ENCODE data around the gene CYFIP1.

Gene CYFIP1

DNA sequence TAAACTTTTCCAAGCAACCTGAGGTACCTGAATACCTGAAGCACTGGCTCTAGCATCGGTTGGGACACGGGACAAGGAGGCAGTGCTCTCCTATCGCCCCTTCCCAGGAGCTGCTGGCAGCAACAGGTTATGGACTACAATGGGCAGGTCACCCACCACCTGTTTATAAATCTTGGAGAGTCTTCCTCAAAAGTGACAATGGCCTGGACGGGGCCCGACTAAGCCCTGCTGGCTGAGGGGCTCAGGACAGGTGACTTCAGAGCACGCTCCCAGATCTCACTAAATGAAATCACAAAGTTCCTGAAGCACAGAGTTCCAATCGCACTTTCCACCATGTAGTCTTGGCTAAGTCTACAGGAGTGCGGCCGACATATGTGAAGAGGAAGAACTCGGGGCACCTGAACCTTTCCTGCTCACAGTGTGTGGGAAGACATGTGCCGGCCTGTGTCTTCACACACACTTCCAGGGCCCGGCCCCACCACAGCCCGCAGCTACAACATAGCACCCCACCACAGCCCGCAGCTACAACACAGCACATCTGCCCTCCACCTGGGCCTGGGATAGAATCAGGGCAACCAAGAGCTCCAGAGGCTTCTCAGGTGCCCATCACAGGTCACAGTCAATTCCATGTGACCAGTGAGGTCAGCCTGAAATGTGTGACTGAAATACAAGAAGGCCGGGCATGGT is 12.9 kb downstream of the CYFIP1 start:
- DNase-seq: no peak

DNA sequence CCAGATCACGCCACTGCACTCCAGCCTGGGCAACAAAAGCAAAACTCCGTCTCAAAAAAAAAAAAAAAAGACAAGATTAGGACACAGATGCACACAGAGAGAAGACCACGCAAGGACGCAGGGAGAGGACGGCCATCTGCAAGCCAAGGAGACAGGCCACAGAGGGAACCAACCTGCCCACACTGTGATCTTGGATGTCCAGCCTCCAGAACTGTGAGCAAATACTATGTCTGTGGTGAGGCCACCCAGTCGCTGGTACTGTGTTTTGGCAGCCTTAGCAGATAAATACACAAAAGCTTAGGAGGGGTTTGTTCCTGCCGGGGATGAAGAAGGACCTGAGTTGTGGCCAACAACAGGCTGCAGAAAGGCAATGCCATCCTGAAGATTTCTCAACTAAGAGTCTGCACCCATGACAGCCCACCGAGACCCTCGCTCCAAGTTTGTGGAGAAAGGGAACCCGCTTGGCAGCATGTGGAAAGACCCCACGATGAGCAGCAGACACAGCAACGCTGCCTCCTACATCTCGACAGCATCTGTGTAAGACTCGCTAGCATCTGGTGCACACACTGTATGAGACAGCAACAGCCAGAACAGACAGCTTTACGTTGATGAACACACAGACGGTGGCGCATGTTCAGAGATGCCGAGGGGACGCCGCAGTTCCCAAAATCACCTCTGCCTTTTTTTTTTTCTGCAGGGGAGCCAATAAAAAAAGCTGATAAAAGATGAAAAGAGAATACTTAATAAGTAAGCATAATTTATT is 13.7 kb downstream of the CYFIP1 start:
- DNase-seq: no peak

DNA sequence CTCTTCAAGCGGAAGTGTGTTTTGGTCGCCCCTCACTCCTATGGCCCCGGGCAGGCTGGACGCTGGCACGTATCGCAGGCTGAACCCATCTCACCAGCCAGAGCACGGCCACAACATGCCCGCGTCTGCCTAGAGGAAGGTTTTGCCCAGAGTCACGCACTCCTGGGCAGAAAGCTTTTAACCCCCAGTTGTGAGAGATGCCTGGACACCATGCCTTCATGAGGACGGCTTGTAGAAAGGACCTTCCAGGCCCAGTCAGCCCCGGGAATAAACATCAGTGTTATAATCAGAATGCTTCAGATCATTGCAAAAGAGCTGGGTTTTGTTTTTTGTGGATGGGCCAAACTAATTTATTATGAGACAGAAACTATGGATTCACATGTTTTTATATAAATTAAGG is 16.5 kb downstream of the CYFIP1 start:
- DNase-seq: no peak

DNA sequence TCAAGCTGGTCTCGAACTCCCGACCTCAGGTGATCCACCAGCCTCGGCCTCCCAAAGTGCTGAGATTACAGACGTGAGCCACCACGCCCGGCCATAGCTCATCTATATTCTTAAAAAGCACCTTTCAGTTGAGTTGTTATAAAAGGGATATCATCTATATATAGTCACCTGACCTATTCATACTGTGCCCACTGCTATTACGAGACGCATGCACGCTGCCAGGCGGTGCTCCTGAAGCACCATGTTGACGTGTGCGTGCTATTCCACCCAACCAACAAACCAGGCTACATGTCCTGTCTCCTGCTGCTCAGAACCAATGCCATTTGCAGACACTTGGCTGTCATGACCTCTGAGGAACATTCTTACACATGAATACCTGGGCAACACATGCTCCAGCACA is 17.6 kb downstream of the CYFIP1 start:
- DNase-seq: no peak

DNA sequence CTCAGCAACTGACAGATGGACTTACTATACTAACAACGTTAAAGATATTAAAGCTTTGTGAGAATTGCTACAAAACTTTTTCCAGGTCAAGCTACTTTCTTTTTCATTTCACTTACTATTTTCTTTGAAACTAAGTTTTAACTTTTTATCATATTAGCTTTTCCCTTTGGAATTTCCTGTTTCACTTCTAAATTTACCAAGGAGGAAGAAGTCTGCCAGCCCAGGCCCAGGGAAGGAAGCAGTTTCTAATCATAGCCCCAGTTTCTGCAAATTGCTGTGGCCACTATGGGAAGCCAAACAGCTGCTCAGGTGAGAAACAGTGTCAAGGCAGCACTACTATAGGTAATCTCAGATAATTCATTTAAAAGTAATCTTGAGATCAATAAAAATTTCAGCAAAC is 18.4 kb downstream of the CYFIP1 start:
- DNase-seq: no peak

DNA sequence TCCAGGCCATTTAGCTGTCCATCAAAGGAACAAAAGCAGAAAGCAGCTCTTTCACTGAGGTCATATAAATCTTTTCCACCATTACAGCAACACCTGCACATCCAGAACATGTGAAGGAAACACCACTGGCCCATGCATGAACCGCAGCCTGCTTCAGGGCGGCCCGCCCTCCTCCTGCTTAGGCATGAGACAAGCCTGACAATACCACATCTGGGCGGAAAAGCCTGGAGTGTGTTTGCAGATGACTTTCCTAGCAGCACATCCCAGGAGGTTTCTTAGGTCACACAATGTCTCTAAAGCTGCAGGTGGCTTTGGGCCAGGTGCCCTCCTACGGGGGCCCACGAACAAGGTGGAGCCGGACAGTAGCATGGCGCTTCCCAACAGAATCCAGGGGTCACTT is 19.6 kb downstream of the CYFIP1 start:
- DNase-seq: no peak

DNA sequence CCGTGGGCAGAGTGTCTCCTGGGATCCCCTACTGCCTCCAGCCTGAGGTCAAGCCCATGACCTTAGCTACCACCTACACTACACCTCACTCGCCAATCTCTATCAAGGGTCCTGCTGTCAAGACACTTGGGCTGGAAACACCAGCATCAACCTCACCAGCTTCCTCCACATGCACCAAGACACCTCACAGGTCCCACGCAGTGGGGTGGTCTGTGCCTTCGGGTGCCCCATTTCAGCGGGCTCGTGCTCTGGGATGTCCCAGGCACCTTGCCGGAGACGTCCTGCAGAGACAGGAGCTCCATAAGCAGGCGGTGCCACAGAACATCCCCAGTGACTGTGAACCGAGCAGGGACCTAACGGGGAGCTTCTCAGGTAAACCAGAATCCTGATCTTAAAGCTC is 20.0 kb downstream of the CYFIP1 start:
- no peak for DNase-seq

DNA sequence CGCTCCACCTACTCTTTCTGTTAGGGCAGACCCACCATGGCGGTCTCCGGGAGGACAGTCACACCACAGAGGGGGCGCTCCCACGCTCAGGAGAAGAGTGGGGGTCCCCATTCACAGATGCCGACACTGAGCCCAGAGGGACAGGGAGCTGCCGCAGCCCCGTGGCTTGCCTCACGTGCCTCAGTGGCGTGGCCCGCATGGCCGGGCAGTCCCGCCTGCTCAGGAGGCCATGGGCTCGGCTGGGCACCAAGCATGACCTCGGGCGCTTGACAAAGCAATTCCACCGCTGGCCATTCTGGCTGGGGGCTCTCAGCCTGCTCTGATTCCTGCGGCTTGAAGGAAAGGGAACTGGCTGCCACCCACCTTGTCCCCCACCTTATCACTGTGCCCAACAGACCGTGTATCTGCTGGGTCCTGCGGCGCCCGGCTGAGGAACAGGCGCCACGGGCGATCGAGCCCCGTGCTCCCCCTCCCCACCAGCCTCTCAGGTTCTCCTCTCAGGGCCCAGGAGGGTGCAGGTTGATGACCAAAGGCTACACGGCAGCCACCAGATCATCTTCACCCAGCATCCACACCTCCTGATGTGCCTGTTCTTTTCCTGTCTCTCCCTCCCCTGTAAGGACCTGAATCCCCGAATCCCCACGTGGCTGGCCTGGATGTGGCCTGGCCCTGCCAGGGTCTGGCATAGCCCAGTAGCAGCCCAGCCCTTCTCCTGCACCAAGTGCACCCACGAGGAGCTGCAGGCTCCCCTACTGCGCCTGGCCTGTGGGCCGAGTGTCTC is 20.7 kb downstream of the CYFIP1 start:
- DNase-seq: no peak

DNA sequence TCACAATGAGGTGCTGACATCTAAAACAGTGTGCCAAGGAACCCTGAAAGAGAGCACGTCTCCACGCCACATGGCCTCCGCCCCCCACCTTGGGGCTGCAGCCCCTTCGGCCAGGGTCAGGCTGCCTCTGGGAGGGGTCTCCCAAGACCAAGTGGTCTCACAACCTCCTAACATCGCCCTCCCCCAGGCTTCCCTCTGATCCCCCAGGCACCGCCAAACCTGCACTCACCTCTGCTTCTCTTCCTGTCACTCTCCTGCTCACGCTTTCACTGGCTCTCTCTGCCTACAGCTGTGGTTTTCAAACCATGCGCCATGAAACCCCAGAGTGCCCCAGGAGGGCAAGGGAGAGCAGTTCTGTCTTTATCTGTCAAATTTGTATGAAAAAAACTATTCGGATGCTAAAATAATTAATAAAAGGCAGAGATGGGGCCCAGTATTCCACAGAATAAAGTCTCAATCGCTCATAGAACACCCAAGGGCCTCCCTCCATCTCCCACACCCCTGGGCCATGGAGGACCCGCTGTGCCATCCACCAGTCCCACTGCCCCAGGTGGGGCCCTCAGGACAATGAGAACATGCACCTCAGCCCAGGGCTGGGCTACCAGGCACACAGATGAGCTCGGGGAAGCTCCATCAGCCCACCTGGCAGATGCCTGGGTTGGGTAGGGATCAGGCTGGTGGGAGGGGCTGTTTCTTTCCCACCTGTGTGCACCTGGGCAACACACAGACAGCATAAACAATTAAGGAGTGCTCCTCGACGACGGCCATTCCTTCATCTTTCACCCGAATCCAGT is 21.5 kb downstream of the CYFIP1 start:
- DNase-seq: no peak

DNA sequence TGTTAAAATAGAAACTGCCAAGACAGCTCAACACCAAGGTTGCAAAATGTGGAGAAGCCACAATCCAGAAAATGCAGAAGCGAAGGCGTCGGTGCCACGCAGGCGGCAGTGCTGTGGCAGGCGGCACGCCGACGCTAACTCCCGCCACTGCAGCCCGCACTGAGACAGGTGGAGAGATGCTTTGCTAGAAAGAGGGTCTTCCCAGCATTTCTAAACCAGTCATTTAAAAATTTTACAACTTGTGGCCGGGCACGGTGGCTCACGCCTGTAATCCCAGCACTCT is 23.2 kb downstream of the CYFIP1 start:
- no peak for DNase-seq

DNA sequence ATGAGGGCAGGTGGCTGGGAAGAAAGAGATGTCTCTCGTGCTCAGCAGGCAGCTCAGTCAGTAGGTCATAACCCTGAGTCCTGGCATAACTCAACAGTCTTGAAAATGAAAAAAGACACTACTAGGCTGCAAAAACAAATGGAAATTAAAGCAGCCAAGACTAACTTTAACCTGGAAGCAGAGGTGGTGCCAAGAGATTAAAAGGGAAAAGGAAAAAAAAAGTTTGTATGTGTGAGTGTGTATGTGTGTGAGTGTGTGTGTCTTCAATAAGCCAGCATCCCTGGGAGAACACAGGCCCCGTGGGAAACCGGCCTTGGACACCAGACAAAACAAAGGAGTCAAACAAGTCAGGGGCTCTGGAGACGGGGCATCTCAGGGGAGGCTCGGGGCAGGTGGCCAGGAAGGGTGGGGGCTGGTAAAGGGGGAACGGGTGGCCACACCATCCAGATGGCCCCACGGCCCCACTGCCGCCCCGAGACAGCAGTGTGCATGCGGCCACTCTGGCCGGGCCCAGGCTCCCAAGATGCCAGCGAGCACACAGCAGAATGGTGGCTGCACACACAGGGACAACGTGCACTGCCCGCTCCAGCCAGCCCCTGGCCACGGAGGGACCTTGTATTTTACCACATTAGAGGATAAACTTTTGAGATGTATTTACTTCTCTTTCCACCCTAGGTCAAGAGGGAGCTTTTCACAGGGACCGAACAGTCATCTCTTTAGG is 23.8 kb downstream of the CYFIP1 start:
- no peak for DNase-seq

DNA sequence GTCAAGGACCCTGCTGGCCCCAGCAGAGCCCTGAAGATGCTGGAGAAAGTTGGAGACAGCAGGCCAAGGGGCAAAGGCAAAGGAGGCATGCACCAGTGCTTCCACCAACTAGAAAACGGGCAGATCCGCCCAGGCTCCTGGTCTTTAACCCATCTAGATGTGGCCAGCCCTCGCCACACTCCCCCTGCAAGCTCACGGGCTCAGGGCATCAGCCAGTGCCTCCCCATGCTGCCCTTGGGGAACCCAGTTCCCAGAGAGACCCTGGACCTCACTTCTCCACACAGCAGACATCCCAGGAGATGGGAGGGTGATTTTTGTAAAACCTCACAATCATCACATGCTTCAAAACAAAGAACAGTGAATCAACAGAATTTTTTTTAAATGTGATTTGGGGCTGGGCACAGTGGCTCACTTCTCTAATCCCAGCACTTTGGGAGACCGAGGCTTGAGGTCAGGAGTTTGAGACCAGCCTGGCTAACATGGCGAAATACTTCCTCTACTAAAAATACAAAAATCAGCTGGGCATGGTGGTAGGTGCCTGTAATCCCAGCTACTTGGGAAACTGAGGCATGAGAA is 24.5 kb downstream of the CYFIP1 start:
- DNase-seq: no peak

DNA sequence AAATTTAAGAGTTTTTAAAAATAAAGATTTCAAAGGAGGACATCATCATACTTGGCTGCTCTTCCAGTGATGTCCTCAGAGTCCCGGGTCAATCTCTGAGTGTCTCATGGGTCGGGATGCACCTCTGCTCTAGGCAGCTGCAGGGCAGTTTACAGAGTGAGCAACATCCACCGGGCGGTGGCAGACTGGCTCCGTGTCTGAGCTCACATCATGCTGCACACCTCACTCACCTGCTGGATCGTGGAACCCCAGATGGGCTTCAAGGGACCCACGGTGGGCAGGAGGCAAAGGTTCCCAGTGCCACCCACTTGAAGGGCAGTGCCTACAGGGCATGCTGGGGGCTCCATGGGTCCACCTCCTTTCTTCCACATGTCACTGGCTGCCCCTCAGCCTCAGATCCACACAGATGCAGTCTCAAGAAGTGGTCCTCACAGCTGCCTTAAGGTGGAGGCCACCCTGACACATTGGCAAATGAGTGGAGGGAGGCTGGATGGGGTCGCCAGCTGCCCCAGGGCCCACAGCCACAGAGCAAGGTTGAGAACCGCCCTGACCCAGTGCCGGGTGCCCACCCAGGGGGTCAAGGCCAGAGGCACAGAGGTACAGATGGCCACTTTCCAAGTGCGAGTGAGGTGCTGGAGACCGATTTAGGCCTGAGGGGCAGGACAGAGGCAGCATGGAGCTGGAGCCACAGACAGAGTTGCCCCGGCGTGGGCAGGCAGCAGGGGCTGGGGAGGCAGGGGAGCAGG is 25.2 kb downstream of the CYFIP1 start:
- no peak for DNase-seq

DNA sequence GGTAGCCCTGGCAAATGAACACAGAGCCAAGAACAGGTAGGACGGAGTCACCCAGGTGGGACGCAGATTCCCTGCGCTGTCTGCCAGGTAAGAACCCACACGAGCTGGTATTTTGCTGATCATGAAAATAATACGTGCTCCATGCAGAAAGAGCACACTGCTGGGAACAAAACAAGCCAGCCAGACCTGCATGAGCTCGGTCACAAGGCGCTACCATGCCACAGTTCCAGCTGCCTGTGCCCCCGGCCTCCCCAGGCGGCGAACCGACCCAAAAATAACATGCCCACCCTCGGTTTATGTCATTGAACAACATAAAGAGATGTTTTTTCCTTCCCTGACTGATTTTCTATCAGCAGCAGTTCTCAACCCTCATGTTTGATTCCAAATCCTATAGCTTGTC is 25.8 kb downstream of the CYFIP1 start:
- no peak for DNase-seq

DNA sequence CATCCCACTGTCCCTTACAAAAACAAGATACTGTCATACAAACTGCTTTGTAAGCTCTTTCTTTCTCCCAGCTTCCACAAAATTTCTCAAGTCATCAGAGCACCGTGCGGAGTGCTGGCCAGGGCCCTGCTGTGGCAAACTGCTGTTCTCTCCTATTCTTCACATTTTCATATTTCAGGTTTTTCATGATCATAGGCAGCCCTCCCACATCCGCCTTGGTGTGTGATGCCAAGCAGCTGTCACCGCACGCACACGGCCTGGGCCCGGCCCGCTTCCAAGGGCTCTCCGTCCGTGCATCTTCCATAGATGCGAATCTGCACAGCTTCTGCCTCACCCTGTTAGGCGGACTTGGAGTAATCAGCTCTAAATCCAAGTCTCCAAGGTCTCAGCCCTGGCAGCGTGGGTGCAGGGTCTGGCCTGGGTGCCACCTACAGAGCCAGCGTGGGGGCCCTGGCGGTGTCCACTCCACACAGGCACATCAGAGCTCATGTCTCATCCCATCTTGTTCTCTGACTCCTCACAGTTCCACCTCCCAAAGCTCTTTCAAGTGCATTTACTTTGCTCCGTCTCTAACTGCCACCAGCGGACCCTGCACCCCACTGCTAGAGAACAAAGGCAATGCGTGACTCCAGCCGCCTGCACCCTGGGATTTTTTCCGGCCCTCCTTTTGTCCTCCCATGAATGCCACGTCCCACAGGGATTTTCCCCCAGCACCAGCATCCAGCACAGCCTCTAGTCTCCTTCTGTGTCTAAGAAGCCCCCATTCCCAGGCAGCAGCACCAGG is 27.2 kb downstream of the CYFIP1 start:
- no peak for DNase-seq

DNA sequence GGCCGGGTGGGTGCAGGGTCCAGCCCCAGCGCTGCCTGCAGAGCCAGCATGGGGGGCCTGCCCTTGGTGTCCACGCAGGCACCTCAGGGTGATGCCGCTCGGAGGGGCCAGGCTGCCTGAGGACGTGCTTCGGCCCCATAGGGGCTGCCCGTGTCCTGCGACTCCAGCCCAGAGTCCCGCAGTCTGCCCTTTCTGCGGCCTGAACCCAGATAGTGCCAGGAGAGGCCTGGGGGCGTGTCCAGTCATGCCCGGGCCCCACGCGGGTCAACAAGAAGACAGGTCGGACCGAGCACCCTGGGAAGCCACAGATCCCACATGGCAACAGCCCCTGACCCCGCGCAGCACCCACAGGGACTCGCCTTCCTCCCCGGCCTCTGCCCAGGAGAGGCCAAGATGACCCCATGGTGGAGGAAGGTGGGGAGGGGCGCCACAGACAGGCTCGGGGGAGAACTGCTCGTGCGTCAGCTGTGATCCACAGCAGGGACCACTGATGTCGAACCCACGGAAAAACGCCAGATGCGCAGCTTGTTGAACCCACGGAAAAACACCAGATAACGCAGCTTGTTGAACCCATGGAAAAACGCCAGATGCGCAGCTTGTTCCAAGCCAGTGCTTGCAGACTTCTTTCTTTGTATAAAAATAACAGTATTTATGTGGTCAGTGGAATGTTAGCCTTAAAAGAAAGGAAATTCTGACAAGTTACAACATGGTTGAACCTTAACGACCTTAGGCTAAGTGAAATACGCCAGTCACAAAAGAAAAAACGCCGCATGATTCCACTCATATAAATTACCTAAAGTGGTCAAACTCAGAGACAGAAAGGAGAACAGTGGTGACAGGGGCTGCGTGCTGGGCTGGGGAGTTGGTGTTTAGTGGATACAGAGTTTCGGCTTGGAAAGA is 28.5 kb downstream of the CYFIP1 start:
- DNase-seq: no peak

DNA sequence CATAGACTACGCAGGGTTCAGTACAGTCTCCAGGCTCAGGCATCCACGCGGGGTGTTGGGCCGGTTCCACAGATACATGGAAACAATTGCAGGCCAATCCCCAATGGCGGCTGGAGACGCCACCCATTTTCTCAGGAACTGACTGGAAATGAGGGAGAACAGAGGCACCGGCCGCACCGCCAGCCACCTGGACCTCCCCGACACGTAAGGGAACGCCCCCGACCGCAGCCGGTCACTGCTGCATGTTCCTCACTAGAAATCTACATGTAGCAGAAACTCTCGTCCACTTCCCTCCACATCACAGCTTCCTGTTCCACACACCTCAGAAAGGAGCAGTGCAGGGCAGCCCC is 29.2 kb downstream of the CYFIP1 start:
- no peak for DNase-seq

DNA sequence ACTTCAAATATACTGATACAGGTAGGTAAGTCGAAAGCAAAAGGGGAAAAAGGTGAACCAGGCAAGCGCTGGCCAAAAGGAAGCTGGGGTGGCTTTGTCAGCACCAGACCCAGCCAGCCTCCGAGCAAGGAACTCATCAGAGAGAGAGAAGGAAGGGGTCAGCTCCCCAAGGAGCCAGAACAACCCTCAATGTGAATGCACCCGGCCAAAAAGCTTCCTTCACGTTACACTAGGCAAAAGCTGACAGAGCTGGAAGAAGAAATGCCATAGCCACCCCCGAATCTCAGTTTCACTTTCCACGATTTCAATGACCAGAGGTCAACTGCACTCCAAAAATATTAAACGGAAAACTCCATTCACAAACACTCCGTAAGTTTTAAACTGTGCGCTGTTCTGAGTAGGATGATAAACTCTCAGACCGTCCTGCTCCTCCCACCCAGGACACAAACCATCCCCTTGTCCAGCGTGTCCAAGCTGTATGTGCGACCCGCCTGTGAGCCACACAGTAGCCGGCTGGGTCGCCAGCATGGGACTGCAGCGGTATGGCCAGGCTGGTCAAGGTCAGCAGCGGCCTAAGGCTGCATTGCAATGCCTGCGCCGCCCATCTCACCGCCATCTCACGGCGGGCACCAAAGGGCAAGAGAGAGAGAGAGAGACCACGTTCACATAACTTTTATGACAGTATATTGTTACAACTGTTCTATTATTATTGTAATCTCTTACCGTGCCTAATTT is 29.7 kb downstream of the CYFIP1 start:
- DNase-seq: no peak

DNA sequence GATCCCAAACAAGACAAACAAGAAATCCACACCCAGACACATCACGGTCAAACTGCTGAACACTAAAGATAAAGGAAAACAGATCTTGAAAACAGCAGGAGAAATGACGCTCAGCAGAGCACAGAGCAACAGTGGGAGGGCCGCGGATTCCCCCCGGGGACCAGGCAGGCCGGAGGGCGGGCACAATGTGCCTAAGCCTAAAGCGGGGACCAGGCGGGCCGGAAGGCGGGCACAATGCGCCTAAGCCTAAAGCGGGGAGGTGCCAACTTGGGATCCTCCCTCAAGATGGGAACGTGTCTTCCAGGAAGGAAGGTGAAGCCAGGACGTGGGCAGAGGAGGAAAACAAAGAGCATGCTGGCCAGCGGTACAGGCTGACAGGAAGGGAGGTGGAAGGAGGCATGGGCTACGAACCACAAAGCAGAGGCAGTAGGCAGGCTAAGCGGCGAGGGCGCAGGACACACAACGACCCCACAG is 31.1 kb downstream of the CYFIP1 start:
- DNase-seq: peak in 1 of 2 experiments; percentile 7
